Spinal cord (tissue), 10 donors: ENCODE measurements around the gene GPC1. TPM values are rescaled to one million over a fixed set of nuclear protein-coding genes. Genes with fewer than 3 reads are reported as not detected.

Source experiments
- DNase-seq, 6 donors: peaks; one replicate each; pipeline versions ENCODE4 v3.0.0 to v3.0.0-alpha.2; 2013 to 2015; ENCODE audit warnings: low spot score in 6 of 6, low read depth in 4 of 6
- H3K27ac ChIP-seq: one replicate; pipeline ENCODE4 v1.5.1; 2013; ENCODE audit warnings: low read depth, low read length, control low read depth
- H3K27me3 ChIP-seq: one replicate; pipeline ENCODE4 v1.6.1; 2013; ENCODE audit warnings: low read length; ENCODE audit not compliant: control insufficient read depth, insufficient read depth
- H3K36me3 ChIP-seq: one replicate; pipeline ENCODE4 v1.6.1; 2013; ENCODE audit warnings: low read length; ENCODE audit not compliant: control insufficient read depth, insufficient read depth
- H3K4me1 ChIP-seq: one replicate; pipeline ENCODE4 v1.6.1; 2013; ENCODE audit warnings: low read length; ENCODE audit not compliant: control insufficient read depth, insufficient read depth
- H3K4me3 ChIP-seq: one replicate; pipeline ENCODE4 v1.5.1; 2013; ENCODE audit warnings: low read depth, low read length, control low read depth
- H3K9me3 ChIP-seq: one replicate; pipeline ENCODE4 v1.6.1; 2013; ENCODE audit warnings: low read length; ENCODE audit not compliant: control insufficient read depth, insufficient read depth
- WGBS: methylation state at CpG from one replicate; pipeline ENCODE4 v1.1.5; 2013; ENCODE audit warnings: missing lambda C conversion rate; ENCODE audit not compliant: insufficient coverage; 5-methylcytosine and 5-hydroxymethylcytosine counted together
- polyA plus RNA-seq, 2 donors: library from polyadenylated mRNA; unstranded; fragments of 120-200 nt; gene quantifications; one replicate each; pipeline ENCODE4 v1.2.1, GENCODE V29; 2013; ENCODE audit not compliant: insufficient read length in 2 of 2
- total RNA-seq, 2 donors: library from RNA; depleted of rRNA in 1 of 2; stranded (reverse); fragments of 120-200 nt in 1 of 2; fragments of >200 nt in 1 of 2; gene quantifications; one replicate each; pipeline versions ENCODE4 v1.2.3 to v1.2.4, GENCODE V29; 2013 to 2014
- donor health status: healthy.

The GPC1 gene
- total and polyA plus RNA-seq, 4 donors, result 27.2 to 216 (median 117) TPM

DNA sequence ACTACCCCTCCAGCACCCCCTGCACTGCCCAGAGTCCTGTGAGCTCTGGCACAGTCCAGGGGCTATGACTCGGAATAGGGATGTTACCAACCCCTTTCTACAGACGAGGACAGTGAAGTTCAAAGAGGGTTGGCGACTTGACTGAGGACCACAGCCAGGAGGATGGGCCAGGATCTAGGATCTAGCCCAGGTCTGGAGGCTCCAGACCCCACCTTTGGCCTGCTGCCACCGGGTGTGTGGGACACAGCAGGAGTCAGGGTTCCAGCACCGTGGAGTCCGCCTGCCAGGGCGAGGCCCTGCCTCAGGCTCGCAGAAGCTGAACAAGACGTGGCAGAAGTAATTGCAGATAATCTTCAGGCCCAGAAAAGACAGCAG, 37.9 kb upstream of the GPC1 start:
- Histone ChIP-seq H3K36me3 (no peaks in the 10 kb centered on the region), H3K4me3 (no peak overlapping the region), H3K9me3 (no peaks in the 10 kb centered on the region), H3K27ac (no peak overlapping the region), H3K4me1 (peaks cover 17% of the 10 kb centered on the region), H3K27me3 (no peaks in the 10 kb centered on the region)
- no peak for DNase-seq
- WGBS, result 94% methylated on average over 9 of the region's 9 CpGs

DNA sequence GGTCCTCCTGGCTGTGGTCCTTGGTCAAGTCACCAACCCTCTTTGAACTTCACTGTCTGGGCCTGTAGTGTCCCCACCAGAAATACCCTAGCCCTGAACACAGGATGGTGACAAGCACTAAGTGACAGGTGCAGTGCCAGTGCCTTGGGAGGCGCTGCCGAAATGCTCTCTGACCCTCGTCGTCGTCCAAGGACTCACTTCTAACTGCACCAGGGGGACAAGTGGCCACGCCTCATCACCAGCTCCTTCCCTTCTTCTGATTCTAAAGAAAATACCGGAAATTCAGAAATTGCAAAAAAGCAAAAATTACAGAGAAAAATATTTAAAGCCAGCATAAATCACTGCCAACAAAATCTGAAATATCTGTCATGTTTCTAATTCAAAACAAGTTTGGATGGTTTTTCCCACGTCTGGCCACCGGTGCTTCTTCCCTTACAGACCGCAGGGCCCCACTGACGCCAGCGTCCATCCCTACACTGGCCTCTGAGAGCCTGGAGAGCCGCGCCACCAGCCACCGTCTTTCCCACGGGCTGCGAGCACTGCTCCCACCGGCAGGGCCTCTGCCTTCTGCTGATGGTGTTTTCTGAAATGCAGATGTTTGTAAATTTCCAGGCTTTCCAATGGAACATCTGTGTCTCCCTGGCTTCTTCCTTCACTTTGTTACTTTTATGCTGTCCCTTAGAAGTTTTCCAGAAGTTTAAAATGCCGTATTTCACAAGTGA, 37.4 kb upstream of the GPC1 start:
- 67% methylated on average over 18 of the region's 19 CpGs for WGBS
- no peaks in the 10 kb centered on the region for H3K36me3 ChIP-seq
- H3K4me3 ChIP-seq, result no peak overlapping the region
- H3K27me3 ChIP-seq, result no peaks in the 10 kb centered on the region
- no peak for DNase-seq
- peak overlapping the region; percentile 27 for H3K27ac ChIP-seq
- H3K4me1 ChIP-seq, result peaks cover 11% of the 10 kb centered on the region
- no peaks in the 10 kb centered on the region for H3K9me3 ChIP-seq

GRCh38 chr2:240398661-240399267, 36.7 kb upstream of the GPC1 start:
- Histone ChIP-seq H3K9me3 (no peaks in the 10 kb centered on the region), H3K4me1 (peaks cover 11% of the 10 kb centered on the region), H3K4me3 (no peak overlapping the region), H3K36me3 (no peaks in the 10 kb centered on the region), H3K27me3 (no peaks in the 10 kb centered on the region), H3K27ac (peak overlapping the region; percentile 27)
- 83% methylated on average over 15 of the region's 20 CpGs for WGBS
- DNase-seq, result no peak

- no peak overlapping the region for H3K4me3 ChIP-seq
- DNase-seq, result no peak
- H3K4me1 ChIP-seq, result peaks cover 11% of the 10 kb centered on the region
- no peaks in the 10 kb centered on the region for H3K36me3 ChIP-seq
- H3K27me3 ChIP-seq, result no peaks in the 10 kb centered on the region
- 89% methylated on average over 12 of the region's 14 CpGs for WGBS
- H3K27ac ChIP-seq, result no peak overlapping the region
- H3K9me3 ChIP-seq, result no peaks in the 10 kb centered on the region
These were observed 35.8 kb upstream of the GPC1 start for GRCh38 chr2:240399419-240400324.

DNA sequence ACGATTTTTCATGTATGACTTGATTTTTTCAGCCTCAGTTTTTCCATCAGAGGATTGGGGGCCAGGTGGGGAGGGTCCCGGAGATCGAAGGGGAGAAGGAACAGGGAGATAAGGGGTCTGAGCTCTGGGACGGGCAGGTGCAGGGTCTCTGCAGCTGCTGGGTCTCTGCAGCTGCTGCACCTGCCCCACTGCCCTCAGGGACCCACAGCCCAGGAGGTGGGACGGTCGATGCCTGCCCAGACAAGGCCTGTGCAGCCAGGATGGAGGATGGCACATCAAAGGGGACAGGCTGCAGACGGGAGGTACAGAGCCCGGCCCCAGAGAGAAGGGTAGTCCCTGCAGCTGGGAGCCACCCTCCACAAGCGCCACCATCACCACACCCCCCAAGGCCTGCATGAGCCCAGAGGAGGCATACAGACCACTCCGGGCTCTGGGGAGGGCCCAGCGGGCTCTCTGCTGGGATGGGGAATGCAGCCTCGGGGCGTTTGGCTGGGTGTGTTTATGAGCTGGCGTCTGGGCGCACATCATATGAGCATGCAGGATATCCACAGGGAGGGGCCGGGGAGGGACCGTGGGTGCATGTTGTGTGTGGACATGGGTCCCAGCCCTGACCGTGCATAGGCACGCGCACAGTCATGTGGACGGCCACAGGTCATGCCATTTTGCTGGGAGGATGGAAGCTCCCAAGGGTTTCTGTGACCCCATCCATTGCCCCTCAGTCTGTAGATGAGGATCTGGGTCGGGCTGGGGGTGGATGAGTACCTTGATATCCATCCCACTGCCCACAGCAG, 34.9 kb upstream of the GPC1 start:
- DNase-seq, result no peak
- Histone ChIP-seq H3K27ac (no peak overlapping the region), H3K27me3 (no peaks in the 10 kb centered on the region), H3K4me3 (no peak overlapping the region), H3K36me3 (no peaks in the 10 kb centered on the region), H3K9me3 (no peaks in the 10 kb centered on the region), H3K4me1 (peaks cover 11% of the 10 kb centered on the region)
- 87% methylated on average over 20 of the region's 22 CpGs for whole genome bisulfite sequencing

- H3K36me3 ChIP-seq, result no peaks in the 10 kb centered on the region
- H3K27ac ChIP-seq, result no peak overlapping the region
- no peaks in the 10 kb centered on the region for H3K9me3 ChIP-seq
- no peak for DNase-seq
- peaks cover 11% of the 10 kb centered on the region for H3K4me1 ChIP-seq
- no peak overlapping the region for H3K4me3 ChIP-seq
- 86% methylated on average over 12 of the region's 12 CpGs for WGBS
- H3K27me3 ChIP-seq, result no peaks in the 10 kb centered on the region
These were observed 34.2 kb upstream of the GPC1 start for GRCh38 chr2:240401308-240401707.

- 86% methylated on average over 15 of the region's 22 CpGs for WGBS
- Histone ChIP-seq H3K36me3 (no peaks in the 10 kb centered on the region), H3K27me3 (no peaks in the 10 kb centered on the region), H3K9me3 (no peaks in the 10 kb centered on the region), H3K4me3 (no peak overlapping the region), H3K4me1 (peaks cover 11% of the 10 kb centered on the region), H3K27ac (no peak overlapping the region)
- no peak for DNase-seq
These were observed 33.5 kb upstream of the GPC1 start for GRCh38 chr2:240401781-240402551.

DNA sequence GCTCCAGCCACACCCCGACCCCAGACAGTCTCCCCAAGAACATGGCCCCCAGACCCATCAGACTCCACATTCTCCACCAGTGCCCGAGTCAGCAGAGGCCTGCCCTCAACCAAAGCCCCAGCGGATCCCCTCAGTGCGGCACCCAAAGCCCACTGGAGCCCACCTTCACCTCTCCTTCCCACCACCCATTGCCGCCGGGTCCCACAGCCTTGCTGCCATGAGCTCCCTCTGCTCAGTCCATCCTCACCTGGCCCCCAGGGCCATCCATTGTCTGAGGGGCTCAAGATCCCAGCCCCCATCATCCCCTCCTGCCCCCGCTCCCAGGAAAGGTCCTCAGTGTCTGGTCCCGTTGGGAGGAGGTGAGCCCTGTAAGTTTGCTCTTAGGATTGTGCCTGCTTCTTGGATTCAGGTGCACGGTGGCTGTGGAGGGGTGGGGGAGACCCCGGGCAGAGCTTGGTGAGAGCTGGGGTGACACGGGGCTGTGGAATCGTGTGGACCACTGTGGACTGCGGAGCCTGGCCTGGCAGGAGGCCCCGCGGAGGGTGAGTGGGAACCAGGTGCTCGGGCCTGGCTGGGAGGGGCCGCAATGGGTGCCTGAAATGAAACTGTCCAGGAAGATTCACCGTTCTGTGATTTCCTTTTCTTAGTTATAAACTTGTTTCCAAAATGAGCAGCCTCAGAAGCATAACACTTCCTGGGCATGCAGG, 32.7 kb upstream of the GPC1 start:
- Histone ChIP-seq H3K4me3 (no peak overlapping the region), H3K27me3 (no peaks in the 10 kb centered on the region), H3K9me3 (no peaks in the 10 kb centered on the region), H3K4me1 (peaks cover 4% of the 10 kb centered on the region), H3K36me3 (no peaks in the 10 kb centered on the region), H3K27ac (no peak overlapping the region)
- DNase-seq, result no peak
- WGBS, result 80% methylated on average over 15 of the region's 18 CpGs
